ENCODE data around the gene CPAMD8. TPM values are rescaled to one million over a fixed set of nuclear protein-coding genes. Genes with fewer than 3 reads are reported as not detected.

CPAMD8 gene
- total RNA-seq, 2 experiments from 2014 or later = not detected

- peak; percentile 66 for DNase-seq
- POLR2A ChIA-PET = no interaction called here
- intact Hi-C loops (cut with micrococcal nuclease) = loop anchor here (10.0 kb wide), 1 partner anchor 122 kb away; no protein-coding TSS in a partner anchor
- Mint-ChIP-seq H3K27ac (no peak overlapping the region), H3K27me3 (peaks cover 46% of the 10 kb centered on the region), H3K36me3 (ENCODE audit: low read depth) (no peaks in the 10 kb centered on the region), H3K4me1 (ENCODE audit: low read depth) (peaks cover 11% of the 10 kb centered on the region), H3K9me3 (no peaks in the 10 kb centered on the region), H3K4me3 (peak overlapping the region; percentile 31)
- CTCF ChIA-PET = no interaction called here
- peak; percentile 57 for ATAC-seq
- TF ChIP-seq CTCF (IDR thresholded peaks at IDR 0.05) = no peak
These were observed 129.4 kb downstream of the CPAMD8 start for GRCh38 chr19:16897029-16897855.

- peaks cover 50% of the 10 kb centered on the region for H3K27me3 Mint-ChIP-seq
- TF ChIP-seq CTCF (IDR thresholded peaks at IDR 0.05) = no peak
- H3K4me1 Mint-ChIP-seq (ENCODE audit: low read depth) = peaks cover 11% of the 10 kb centered on the region
- ATAC-seq (no peak), DNase-seq (peak; percentile 10)
- CTCF ChIA-PET = no interaction called here
- H3K4me3 Mint-ChIP-seq = no peak overlapping the region
- POLR2A ChIA-PET = interaction anchor here (1.1 kb wide), 1 partner anchor 44 kb away, joined by 3 read pairs; no protein-coding TSS in a partner anchor
- intact Hi-C loops (cut with micrococcal nuclease) = loop anchor here (10.0 kb wide), 1 partner anchor 122 kb away; no protein-coding TSS in a partner anchor
- no peaks in the 10 kb centered on the region for H3K36me3 Mint-ChIP-seq (ENCODE audit: low read depth)
- H3K9me3 Mint-ChIP-seq = no peaks in the 10 kb centered on the region
- H3K27ac Mint-ChIP-seq = no peak overlapping the region
These were observed 130.2 kb downstream of the CPAMD8 start for GRCh38 chr19:16896146-16897028.

- no peak overlapping the region for H3K27ac Mint-ChIP-seq
- H3K4me3 Mint-ChIP-seq = peak overlapping the region; percentile 33
- H3K4me1 Mint-ChIP-seq (ENCODE audit: low read depth) = peaks cover 11% of the 10 kb centered on the region
- no peak for TF ChIP-seq CTCF (IDR thresholded peaks at IDR 0.05)
- POLR2A ChIA-PET = interaction anchor here (1.1 kb wide), 1 partner anchor 43 kb away, joined by 3 read pairs; no protein-coding TSS in a partner anchor
- peaks cover 55% of the 10 kb centered on the region for H3K27me3 Mint-ChIP-seq
- no peaks in the 10 kb centered on the region for H3K9me3 Mint-ChIP-seq
- no peak for ATAC-seq
- no peak for DNase-seq
- CTCF ChIA-PET = no interaction called here
- H3K36me3 Mint-ChIP-seq (ENCODE audit: low read depth) = no peaks in the 10 kb centered on the region
- intact Hi-C loops (cut with micrococcal nuclease) = loop anchor here (10.0 kb wide), 1 partner anchor 121 kb away; no protein-coding TSS in a partner anchor
These were observed 131.0 kb downstream of the CPAMD8 start for GRCh38 chr19:16895467-16896145.

- POLR2A ChIA-PET = no interaction called here
- intact Hi-C loops (cut with micrococcal nuclease) = loop anchor here (10.0 kb wide), 1 partner anchor 119 kb away; no protein-coding TSS in a partner anchor
These were observed 132.5 kb downstream of the CPAMD8 start for GRCh38 chr19:16894080-16894479.

More at GRCh38 chr19:16894080-16894479, 132.5 kb downstream of the CPAMD8 start:
- Mint-ChIP-seq H3K27ac (no peak overlapping the region), H3K36me3 (ENCODE audit: low read depth) (no peaks in the 10 kb centered on the region), H3K9me3 (no peaks in the 10 kb centered on the region), H3K4me1 (ENCODE audit: low read depth) (peaks cover 6% of the 10 kb centered on the region), H3K4me3 (no peak overlapping the region), H3K27me3 (peaks cover 60% of the 10 kb centered on the region)
- TF ChIP-seq CTCF (IDR thresholded peaks at IDR 0.05) = no peak
- ATAC-seq (no peak), DNase-seq (no peak)
- CTCF ChIA-PET = no interaction called here

All from activated CD8-positive, alpha-beta T cell treated with anti-CD3 and anti-CD28 coated beads for 36 hours (primary cell).